Hepatocyte (in vitro differentiated cells): ENCODE results near the gene AKTIP. TPM values are rescaled to one million over a fixed set of nuclear protein-coding genes. Genes with fewer than 3 reads are reported as not detected.
A peak's percentile ranks its signal among the peaks of the same experiment; 100 is the strongest.

ENCODE experiments used
- DNase-seq: peaks from one replicate; pipeline ENCODE4 v3.0.0-alpha.2; 2016; ENCODE audit warnings: low spot score
- H2AFZ ChIP-seq: fragments of 200-600 bp; sonication (generic); 2 replicates; pipeline ENCODE4 v1.6.0; 2016; ENCODE audit warnings: antibody characterized with exemption, mild to moderate bottlenecking
- H3K27ac ChIP-seq: fragments of 200-600 bp; sonication (generic); 2 replicates; pipeline ENCODE4 v1.5.1; 2016; ENCODE audit warnings: mild to moderate bottlenecking
- H3K27me3 ChIP-seq: fragments of 200-600 bp; sonication (generic); 2 replicates; pipeline ENCODE4 v1.6.1; 2016
- H3K36me3 ChIP-seq: fragments of 200-600 bp; sonication (generic); replicated peaks from 2 replicates; pipeline ENCODE4 v1.5.1; 2016; ENCODE audit warnings: low read depth; ENCODE audit not compliant: insufficient read depth
- H3K4me1 ChIP-seq: fragments of 200-600 bp; sonication (generic); 2 replicates; pipeline ENCODE4 v1.5.1; 2016; ENCODE audit warnings: mild to moderate bottlenecking, moderate library complexity; ENCODE audit not compliant: insufficient read depth
- H3K4me2 ChIP-seq: fragments of 200-600 bp; sonication (generic); 2 replicates; pipeline ENCODE4 v1.6.0; 2016
- H3K4me3 ChIP-seq: fragments of 200-600 bp; sonication (generic); 2 replicates; pipeline ENCODE4 v1.5.1; 2016; ENCODE audit warnings: mild to moderate bottlenecking
- H3K79me2 ChIP-seq: fragments of 200-600 bp; sonication (generic); 2 replicates; pipeline ENCODE4 v1.6.0; 2017; ENCODE audit warnings: mild to moderate bottlenecking
- H3K9me2 ChIP-seq: fragments of 200-600 bp; sonication (generic); replicated peaks from 2 replicates; pipeline ENCODE4 v1.6.0; 2017; ENCODE audit warnings: mild to moderate bottlenecking; ENCODE audit not compliant: insufficient read depth
- H3K9me3 ChIP-seq: fragments of 200-600 bp; sonication (generic); 2 replicates; pipeline ENCODE4 v1.5.1; 2016; ENCODE audit warnings: low read depth, mild to moderate bottlenecking
- H4K20me1 ChIP-seq: fragments of 200-600 bp; sonication (generic); 2 replicates; pipeline ENCODE4 v1.6.0; 2016; ENCODE audit warnings: mild to moderate bottlenecking; ENCODE audit not compliant: insufficient read depth, poor library complexity, severe bottlenecking
- CTCF ChIP-seq: fragments of 200-600 bp; sonication (generic); IDR thresholded peaks from 2 replicates; pipeline ENCODE4 v1.5.1; 2016; ENCODE audit warnings: antibody characterized with exemption, mild to moderate bottlenecking; ENCODE audit not compliant: poor library complexity
- EZH2 ChIP-seq: fragments of 200-600 bp; sonication (generic); IDR thresholded peaks from 2 replicates; pipeline ENCODE4 v1.6.1; 2016; ENCODE audit warnings: antibody characterized with exemption, mild to moderate bottlenecking, borderline replicate concordance
- EZH2phosphoT487 ChIP-seq: fragments of 200-600 bp; sonication (generic); IDR thresholded peaks from one replicate; pipeline ENCODE4 v1.6.1; 2018; ENCODE audit warnings: antibody characterized with exemption, mild to moderate bottlenecking, low read depth, moderate library complexity; ENCODE audit not compliant: unreplicated experiment, severe bottlenecking
- WGBS: methylation state at CpG from one replicate; pipeline ENCODE4 v1.1.6; 2016; ENCODE audit warnings: low lambda C conversion rate; ENCODE audit errors: missing lambda C conversion rate; 5-methylcytosine and 5-hydroxymethylcytosine counted together
- polyA plus RNA-seq: library from polyadenylated mRNA; unstranded; fragments of >200 nt; fragmentation: Nextera tagmentation; extraction: Ambion mirVana; gene quantifications from 2 replicates; pipeline ENCODE4 v1.2.1, GENCODE V29; 2016
- total RNA-seq: library from RNA; depleted of rRNA; stranded (reverse); fragments of >200 nt; gene quantifications from 2 replicates; pipeline ENCODE4 v1.2.3, GENCODE V29; 2014

AKTIP gene
- total and polyA plus RNA-seq, 2 experiments from 2014 or later, result 24.3 to 43.7 TPM

GRCh38 chr16:53504665-53505064 lies 1.7 kb upstream of the AKTIP start:
- WGBS, result 88% methylated on average over 7 of the region's 7 CpGs
- no peaks in the 10 kb centered on the region for H3K27me3 ChIP-seq
- TF ChIP-seq EZH2phosphoT487, result no peak
- TF ChIP-seq CTCF, result no peak
- no peaks in the 10 kb centered on the region for H3K36me3 ChIP-seq
- no peaks in the 10 kb centered on the region for H3K9me3 ChIP-seq
- no peaks in the 10 kb centered on the region for H4K20me1 ChIP-seq
- DNase-seq, result no peak
- peak overlapping the region; percentile 47 for H2AFZ ChIP-seq
- peak overlapping the region; percentile 92 for H3K27ac ChIP-seq
- peaks cover 22% of the 10 kb centered on the region for H3K79me2 ChIP-seq
- peak overlapping the region; percentile 81 for H3K4me2 ChIP-seq
- no peaks in the 10 kb centered on the region for H3K9me2 ChIP-seq
- peaks cover 27% of the 10 kb centered on the region for H3K4me1 ChIP-seq
- no peak overlapping the region for H3K4me3 ChIP-seq

- Histone ChIP-seq H3K36me3 (no peaks in the 10 kb centered on the region), H3K4me3 (peak overlapping the region; percentile 11), H2AFZ (peak overlapping the region; percentile 47), H4K20me1 (no peaks in the 10 kb centered on the region), H3K9me3 (no peaks in the 10 kb centered on the region), H3K27ac (peak overlapping the region; percentile 92), H3K4me2 (peak overlapping the region; percentile 81), H3K9me2 (no peaks in the 10 kb centered on the region), H3K79me2 (peaks cover 28% of the 10 kb centered on the region), H3K4me1 (peaks cover 27% of the 10 kb centered on the region), H3K27me3 (no peaks in the 10 kb centered on the region)
- 43% methylated on average over 13 of the region's 15 CpGs for WGBS
- peak; percentile 41 for DNase-seq
- TF ChIP-seq EZH2 (no peak), CTCF (no peak), EZH2phosphoT487 (no peak)
Measured at GRCh38 chr16:53503991-53504663, 1.1 kb upstream of the AKTIP start.

GRCh38 chr16:53503270-53503923 lies 388 bp upstream of the AKTIP start:
- H2AFZ ChIP-seq, result peak overlapping the region; percentile 47
- peak; percentile 100 for DNase-seq
- no peak for TF ChIP-seq EZH2
- TF ChIP-seq EZH2phosphoT487, result no peak
- no peak for TF ChIP-seq CTCF
- H3K4me3 ChIP-seq, result peak overlapping the region; percentile 11
- no peaks in the 10 kb centered on the region for H3K9me2 ChIP-seq
- 2% methylated on average over 43 of the region's 46 CpGs for WGBS
- H3K27me3 ChIP-seq, result no peaks in the 10 kb centered on the region
- peak overlapping the region; percentile 81 for H3K4me2 ChIP-seq
- H3K79me2 ChIP-seq, result peaks cover 35% of the 10 kb centered on the region
- peaks cover 27% of the 10 kb centered on the region for H3K4me1 ChIP-seq
- no peaks in the 10 kb centered on the region for H3K36me3 ChIP-seq
- H4K20me1 ChIP-seq, result peaks cover 2% of the 10 kb centered on the region
- no peaks in the 10 kb centered on the region for H3K9me3 ChIP-seq
- peak overlapping the region; percentile 92 for H3K27ac ChIP-seq
